ENCODE measurements around the gene GALM.
"Not testable (repeated sequence)": the region's sequence is repeated elsewhere in the genome, so short reads cannot be mapped to it uniquely, and the experiment has no call there.

Gene GALM

GRCh38 chr2:38711558-38711957 is 45.6 kb downstream of the GALM start:
- DNase-seq (ENCODE audit: low spot score) = no peak

GRCh38 chr2:38712413-38712812 is 46.5 kb downstream of the GALM start:
- DNase-seq (ENCODE audit: low spot score) = no peak

- no peak for DNase-seq (ENCODE audit: low spot score)
Observed at GRCh38 chr2:38712871-38713270, 47.0 kb downstream of the GALM start.

- no peak for DNase-seq (ENCODE audit: low spot score)
Observed at GRCh38 chr2:38713338-38713737, 47.4 kb downstream of the GALM start.

- DNase-seq (ENCODE audit: low spot score) = not testable (repeated sequence)
Observed at GRCh38 chr2:38714941-38715340, 49.0 kb downstream of the GALM start.

GRCh38 chr2:38716185-38716584 is 50.3 kb downstream of the GALM start:
- no peak for DNase-seq (ENCODE audit: low spot score)

- DNase-seq (ENCODE audit: low spot score) = no peak
Observed at GRCh38 chr2:38718601-38719000, 52.7 kb downstream of the GALM start.

GRCh38 chr2:38719706-38720105 is 53.8 kb downstream of the GALM start:
- DNase-seq (ENCODE audit: low spot score) = no peak

GRCh38 chr2:38720613-38721241 is 54.8 kb downstream of the GALM start:
- DNase-seq (ENCODE audit: low spot score) = peak; percentile 95

- no peak for DNase-seq (ENCODE audit: low spot score)
Observed at GRCh38 chr2:38722271-38723061, 56.6 kb downstream of the GALM start.

GRCh38 chr2:38723173-38723572 is 57.3 kb downstream of the GALM start:
- DNase-seq (ENCODE audit: low spot score) = no peak

GRCh38 chr2:38727661-38728060 is 61.7 kb downstream of the GALM start:
- no peak for DNase-seq (ENCODE audit: low spot score)

- DNase-seq (ENCODE audit: low spot score) = no peak
Observed at GRCh38 chr2:38728694-38729093, 62.8 kb downstream of the GALM start.

GRCh38 chr2:38731090-38731489 is 65.2 kb downstream of the GALM start:
- no peak for DNase-seq (ENCODE audit: low spot score)

- no peak for DNase-seq (ENCODE audit: low spot score)
Observed at GRCh38 chr2:38731684-38732221, 65.8 kb downstream of the GALM start.

GRCh38 chr2:38733300-38733971 is 67.5 kb downstream of the GALM start:
- no peak for DNase-seq (ENCODE audit: low spot score)

GRCh38 chr2:38734299-38735058 is 68.6 kb downstream of the GALM start:
- DNase-seq (ENCODE audit: low spot score) = no peak

GRCh38 chr2:38735999-38736320 is 70.0 kb downstream of the GALM start:
- DNase-seq (ENCODE audit: low spot score) = no peak

GRCh38 chr2:38737000-38737698 is 71.2 kb downstream of the GALM start:
- peak; percentile 70 for DNase-seq (ENCODE audit: low spot score)

- no peak for DNase-seq (ENCODE audit: low spot score)
Observed at GRCh38 chr2:38737925-38738324, 72.0 kb downstream of the GALM start.

- DNase-seq (ENCODE audit: low spot score) = peak; percentile 28
Observed at GRCh38 chr2:38739524-38739923, 73.6 kb downstream of the GALM start.

Measured in cerebellar cortex (tissue), 1 donor.